Measurements from ENCODE around the gene POC1A. TPM values are rescaled to one million over a fixed set of nuclear protein-coding genes. Genes with fewer than 3 reads are reported as not detected.
A peak's percentile ranks its signal among the peaks of the same experiment; 100 is the strongest.

Gene POC1A
- polyA plus RNA-seq, 1 of the 3 experiments (the other 2 are of a cell fraction), result 11.7 TPM

- H3K9me2 ChIP-seq, result no peaks in the 10 kb centered on the region
- DNase-seq, result no peak
- H3K4me3 ChIP-seq (ENCODE audit: low read depth in 2 of 2, low read length in 1 of 2), result no peak overlapping the region
- H3F3A ChIP-seq (replicated peaks; ENCODE audit: insufficient read depth), result peaks cover 3% of the 10 kb centered on the region
- H3K4me1 ChIP-seq (ENCODE audit: control insufficient read depth in 1 of 2, insufficient read depth in 2 of 2, low read depth in 1 of 2, low read length in 1 of 2), result peaks cover 20 to 83% of the 10 kb centered on the region in 2 experiments; a peak in 2 of 4 replicates
- H2AFZ ChIP-seq (ENCODE audit: low read depth), result no peak overlapping the region
- peak overlapping the region in 1 of 2 experiments; percentile 88; a peak in 2 of 4 replicates for H3K27ac ChIP-seq (ENCODE audit: low read depth in 2 of 2, low read length in 1 of 2)
- no peaks in the 10 kb centered on the region for H3K27me3 ChIP-seq (ENCODE audit: insufficient read depth)
- WGBS (ENCODE audit: low lambda C conversion rate), result 63% methylated on average over 4 of the region's 4 CpGs
- TF ChIP-seq EP300 (IDR thresholded peaks at IDR 0.05; ENCODE audit: borderline replicate concordance in 1 of 2, low read depth in 1 of 2, low read length in 1 of 2) (peak in 1 of 2 experiments; percentile 28; a peak in 1 of 4 replicates), IRF3 (IDR thresholded peaks at IDR 0.05; ENCODE audit: low read depth, low read length) (no peak), ELF1 (IDR thresholded peaks at IDR 0.05) (no peak)
- TF ChIP-seq, protein P1, sequence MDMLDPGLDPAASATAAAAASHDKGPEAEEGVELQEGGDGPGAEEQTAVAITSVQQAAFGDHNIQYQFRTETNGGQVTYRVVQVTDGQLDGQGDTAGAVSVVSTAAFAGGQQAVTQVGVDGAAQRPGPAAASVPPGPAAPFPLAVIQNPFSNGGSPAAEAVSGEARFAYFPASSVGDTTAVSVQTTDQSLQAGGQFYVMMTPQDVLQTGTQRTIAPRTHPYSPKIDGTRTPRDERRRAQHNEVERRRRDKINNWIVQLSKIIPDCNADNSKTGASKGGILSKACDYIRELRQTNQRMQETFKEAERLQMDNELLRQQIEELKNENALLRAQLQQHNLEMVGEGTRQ (IDR thresholded peaks at IDR 0.05; ENCODE audit: borderline replicate concordance, low read depth, low read length), result no peak
- H3K36me3 ChIP-seq (replicated peaks in 1 of 2; ENCODE audit: control insufficient read depth in 1 of 2, insufficient read depth in 2 of 2, low read length in 1 of 2), result no peaks in the 10 kb centered on the region
- CTCF ChIA-PET, result interaction anchor here (0.7 to 9.8 kb wide), 7 partner anchors 11 to 215 kb away, joined by 3 to 205 read pairs (median 3); partner anchors contain the start of gene DUSP7
- H4K20me1 ChIP-seq (ENCODE audit: insufficient read depth), result no peaks in the 10 kb centered on the region
- POLR2A ChIA-PET, result interaction anchor here (0.8 to 9.4 kb wide), 8 partner anchors 11 to 215 kb away, joined by 3 to 218 read pairs (median 7); partner anchors contain the start of gene DUSP7
- no peaks in the 10 kb centered on the region for H3K79me2 ChIP-seq (ENCODE audit: insufficient read depth)
- H3K9ac ChIP-seq, result no peak overlapping the region
- H3K4me2 ChIP-seq, result no peak overlapping the region
- no peaks in the 10 kb centered on the region for H3K9me3 ChIP-seq
Observed at GRCh38 chr3:52026041-52026440, 128.2 kb downstream of the POC1A start.

DNA sequence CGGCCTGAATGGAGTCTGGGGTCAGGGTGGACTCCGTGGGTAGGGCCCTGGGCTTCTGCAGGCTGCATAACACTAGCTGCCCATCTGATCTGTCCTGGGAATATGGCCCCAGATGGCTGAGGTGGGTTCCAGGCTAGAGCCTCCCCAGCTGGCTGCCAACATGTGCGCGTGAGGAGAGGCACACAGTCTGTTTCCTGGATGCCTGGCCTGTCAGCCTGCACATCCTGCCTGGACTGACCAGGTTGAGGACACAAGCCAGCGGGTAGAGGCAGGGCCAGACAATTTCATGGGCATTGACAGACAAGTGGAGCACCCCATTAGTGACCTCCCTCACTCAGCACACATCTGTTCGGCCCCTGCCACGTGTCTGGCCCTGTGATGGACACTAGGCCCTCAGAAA is 128.8 kb downstream of the POC1A start:
- POLR2A ChIA-PET, result interaction anchor here (0.7 to 9.4 kb wide), 7 partner anchors 10 to 253 kb away, joined by 3 to 218 read pairs (median 10); partner anchors contain the start of genes DUSP7 and WDR82
- Histone ChIP-seq H4K20me1 (ENCODE audit: insufficient read depth) (no peaks in the 10 kb centered on the region), H3K4me3 (ENCODE audit: low read depth in 2 of 2, low read length in 1 of 2) (no peak overlapping the region), H3K9ac (no peak overlapping the region), H3K27ac (ENCODE audit: low read depth in 2 of 2, low read length in 1 of 2) (peak overlapping the region in 1 of 2 experiments; percentile 88; a peak in 2 of 4 replicates), H3K9me2 (no peaks in the 10 kb centered on the region), H3K4me1 (ENCODE audit: control insufficient read depth in 1 of 2, insufficient read depth in 2 of 2, low read depth in 1 of 2, low read length in 1 of 2) (peaks cover 20 to 85% of the 10 kb centered on the region in 2 experiments; a peak in 2 of 4 replicates), H3K9me3 (no peaks in the 10 kb centered on the region), H3K79me2 (ENCODE audit: insufficient read depth) (no peaks in the 10 kb centered on the region), H3K27me3 (ENCODE audit: insufficient read depth) (no peaks in the 10 kb centered on the region), H3F3A (replicated peaks; ENCODE audit: insufficient read depth) (peaks cover 3% of the 10 kb centered on the region), H3K36me3 (replicated peaks in 1 of 2; ENCODE audit: control insufficient read depth in 1 of 2, insufficient read depth in 2 of 2, low read length in 1 of 2) (no peaks in the 10 kb centered on the region), H2AFZ (ENCODE audit: low read depth) (no peak overlapping the region), H3K4me2 (no peak overlapping the region)
- WGBS (ENCODE audit: low lambda C conversion rate), result 40% methylated on average over 1 of the region's 7 CpGs
- peak; percentile 77 for DNase-seq
- TF ChIP-seq FOXJ3 (CRISPR knock-in tag; IDR thresholded peaks at IDR 0.05) (peak; percentile 87; the same call in 1 of the 2 replicates), FOSL2 (IDR thresholded peaks at IDR 0.05; ENCODE audit: borderline replicate concordance, low read depth) (no peak), GATA2 (CRISPR knock-in tag; IDR thresholded peaks at IDR 0.05) (peak; percentile 19; the same call in 1 of the 2 replicates), RCOR1 (IDR thresholded peaks at IDR 0.05; ENCODE audit: low read length) (peak; percentile 13; the same call in 1 of the 2 replicates), EZH2phosphoT487 (IDR thresholded peaks at IDR 0.05; ENCODE audit: borderline replicate concordance, low read depth) (no peak), NFIC (IDR thresholded peaks at IDR 0.05; ENCODE audit: borderline replicate concordance) (no peak), EP300 (IDR thresholded peaks at IDR 0.05; ENCODE audit: borderline replicate concordance in 1 of 2, low read depth in 1 of 2, low read length in 1 of 2) (peak in 1 of 2 experiments; percentile 77; a peak in 2 of 4 replicates), TEAD4 (IDR thresholded peaks at IDR 0.05; ENCODE audit: borderline replicate concordance, insufficient read depth) (no peak), MXI1 (IDR thresholded peaks at IDR 0.05; ENCODE audit: low read depth, low read length) (peak; percentile 67; the same call in 1 of the 2 replicates), ELF1 (IDR thresholded peaks at IDR 0.05) (no peak), CHD2 (IDR thresholded peaks at IDR 0.05; ENCODE audit: low read length, partially characterized antibody) (peak; percentile 62), ZBTB33 (IDR thresholded peaks at IDR 0.05; ENCODE audit: borderline replicate concordance, low read depth) (no peak)
- TF ChIP-seq, protein P2, sequence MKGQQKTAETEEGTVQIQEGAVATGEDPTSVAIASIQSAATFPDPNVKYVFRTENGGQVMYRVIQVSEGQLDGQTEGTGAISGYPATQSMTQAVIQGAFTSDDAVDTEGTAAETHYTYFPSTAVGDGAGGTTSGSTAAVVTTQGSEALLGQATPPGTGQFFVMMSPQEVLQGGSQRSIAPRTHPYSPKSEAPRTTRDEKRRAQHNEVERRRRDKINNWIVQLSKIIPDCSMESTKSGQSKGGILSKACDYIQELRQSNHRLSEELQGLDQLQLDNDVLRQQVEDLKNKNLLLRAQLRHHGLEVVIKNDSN (IDR thresholded peaks at IDR 0.05; ENCODE audit: borderline replicate concordance, low read depth), result no peak
- TF ChIP-seq, protein P1 (IDR thresholded peaks at IDR 0.05; ENCODE audit: borderline replicate concordance, low read depth, low read length), result no peak
- TF ChIP-seq, protein P3, sequence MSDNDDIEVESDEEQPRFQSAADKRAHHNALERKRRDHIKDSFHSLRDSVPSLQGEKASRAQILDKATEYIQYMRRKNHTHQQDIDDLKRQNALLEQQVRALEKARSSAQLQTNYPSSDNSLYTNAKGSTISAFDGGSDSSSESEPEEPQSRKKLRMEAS (IDR thresholded peaks at IDR 0.05; ENCODE audit: low read depth), result no peak
- CTCF ChIA-PET, result interaction anchor here (0.7 to 9.8 kb wide), 6 partner anchors 11 to 215 kb away, joined by 3 to 205 read pairs (median 6); partner anchors contain the start of gene DUSP7
